ENCODE measurements around the gene ACOD1.
A peak's percentile ranks its signal among the peaks of the same experiment; 100 is the strongest.
"Not testable (repeated sequence)": the region's sequence is repeated elsewhere in the genome, so short reads cannot be mapped to it uniquely, and the experiment has no call there.

ACOD1 gene

DNA sequence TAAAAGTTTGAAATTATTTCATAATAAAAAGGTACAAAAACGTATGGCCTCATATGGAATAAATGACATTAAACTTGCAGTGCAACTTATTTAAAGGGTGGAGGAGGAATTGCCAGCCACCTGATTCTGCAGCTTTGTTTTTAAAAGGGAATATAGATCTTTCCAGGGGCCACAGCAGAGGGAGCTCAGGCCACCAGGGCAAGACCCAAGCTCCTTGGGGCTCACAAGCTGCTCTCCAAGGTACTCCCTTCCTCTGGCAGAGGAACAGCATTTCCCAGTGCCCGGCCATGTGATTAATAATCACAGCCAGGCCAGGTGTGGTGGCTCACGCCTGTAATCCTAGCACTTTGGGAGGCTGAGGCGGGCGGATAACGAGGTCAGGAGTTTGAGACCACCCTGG, 6.2 kb downstream of the ACOD1 start:
- DNase-seq: no peak

DNA sequence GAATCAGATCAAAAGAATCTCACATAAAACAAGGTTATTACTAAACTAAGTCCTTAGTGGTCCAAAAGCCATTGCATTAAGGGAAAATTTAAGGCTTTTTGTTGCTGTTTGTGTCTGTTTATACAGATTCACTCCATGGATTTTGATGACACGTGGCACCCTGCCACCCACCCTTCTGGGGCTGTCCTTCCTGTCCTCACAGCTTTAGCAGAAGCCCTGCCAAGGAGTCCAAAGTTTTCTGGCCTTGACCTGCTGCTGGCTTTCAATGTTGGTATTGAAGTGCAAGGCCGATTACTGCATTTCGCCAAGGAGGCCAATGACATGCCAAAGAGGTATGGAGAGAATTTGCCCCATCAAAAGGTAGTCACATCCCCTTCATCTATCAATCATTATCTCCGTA, 6.9 kb downstream of the ACOD1 start:
- no peak for DNase-seq

DNA sequence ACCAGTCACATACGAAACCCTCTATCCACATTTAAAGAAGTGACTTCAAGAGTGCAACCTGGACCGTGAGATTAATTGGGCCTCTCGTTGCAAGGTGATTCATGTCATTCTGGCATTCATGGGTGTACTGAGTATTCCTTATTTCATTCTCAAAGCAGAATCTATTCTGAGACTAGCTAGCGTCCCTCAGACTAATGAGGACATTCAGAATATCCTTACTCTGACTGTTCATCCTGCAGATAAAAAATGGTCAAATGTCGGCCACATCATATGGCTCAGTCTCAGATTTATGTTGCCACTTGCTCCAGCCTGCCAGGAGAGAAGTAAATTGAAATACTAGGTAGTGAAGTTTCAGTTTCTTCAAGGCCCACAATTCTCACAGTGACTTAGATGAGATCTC, 7.3 kb downstream of the ACOD1 start:
- DNase-seq: no peak

DNA sequence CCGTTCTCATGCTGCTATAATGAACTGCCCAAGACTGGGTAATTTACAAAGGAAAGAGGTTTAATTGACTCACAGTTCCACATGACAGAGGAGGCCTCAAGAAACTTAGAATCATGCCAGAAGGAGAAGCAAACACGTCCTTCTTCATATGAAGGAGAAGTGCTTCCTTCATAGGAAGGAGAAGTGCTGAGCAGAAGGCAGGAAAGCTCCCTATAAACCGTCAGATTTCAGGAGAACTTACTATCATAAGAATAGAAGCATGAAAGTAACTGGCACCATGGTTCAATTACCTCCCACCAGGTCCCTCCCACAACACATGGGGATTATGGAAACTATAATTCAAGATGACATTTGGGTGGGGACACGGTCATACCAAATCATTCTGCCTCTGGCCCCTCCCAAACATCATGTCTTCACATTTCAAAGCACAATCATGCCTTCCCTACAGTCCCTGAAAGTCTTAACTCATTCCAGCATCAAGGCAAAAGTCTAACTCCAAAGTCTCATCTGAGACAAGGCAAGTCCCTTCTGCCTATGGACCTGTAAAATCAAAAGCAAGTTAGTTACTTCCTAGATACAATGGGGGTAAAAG, 10.6 kb downstream of the ACOD1 start:
- DNase-seq: no peak

DNA sequence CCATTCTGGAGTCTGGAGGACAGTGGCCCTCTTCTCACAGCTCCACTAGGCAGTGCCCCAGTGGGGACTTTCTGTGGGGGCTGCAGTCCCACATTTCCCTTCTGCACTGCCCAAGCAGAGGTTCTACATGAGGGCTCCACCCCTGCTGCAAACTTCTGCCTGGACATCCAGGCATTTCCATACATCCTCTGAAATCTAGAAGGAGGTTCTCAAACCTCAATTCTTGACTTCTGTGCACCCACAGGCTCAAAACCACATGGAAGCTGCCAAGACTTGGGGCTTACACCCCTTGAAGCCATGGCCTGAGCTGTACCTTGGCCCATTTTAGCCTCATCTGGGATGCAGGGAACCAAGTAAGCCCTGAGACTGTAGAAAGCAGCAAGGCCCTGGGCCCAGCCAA, 11.4 kb downstream of the ACOD1 start:
- not testable (repeated sequence) for DNase-seq

DNA sequence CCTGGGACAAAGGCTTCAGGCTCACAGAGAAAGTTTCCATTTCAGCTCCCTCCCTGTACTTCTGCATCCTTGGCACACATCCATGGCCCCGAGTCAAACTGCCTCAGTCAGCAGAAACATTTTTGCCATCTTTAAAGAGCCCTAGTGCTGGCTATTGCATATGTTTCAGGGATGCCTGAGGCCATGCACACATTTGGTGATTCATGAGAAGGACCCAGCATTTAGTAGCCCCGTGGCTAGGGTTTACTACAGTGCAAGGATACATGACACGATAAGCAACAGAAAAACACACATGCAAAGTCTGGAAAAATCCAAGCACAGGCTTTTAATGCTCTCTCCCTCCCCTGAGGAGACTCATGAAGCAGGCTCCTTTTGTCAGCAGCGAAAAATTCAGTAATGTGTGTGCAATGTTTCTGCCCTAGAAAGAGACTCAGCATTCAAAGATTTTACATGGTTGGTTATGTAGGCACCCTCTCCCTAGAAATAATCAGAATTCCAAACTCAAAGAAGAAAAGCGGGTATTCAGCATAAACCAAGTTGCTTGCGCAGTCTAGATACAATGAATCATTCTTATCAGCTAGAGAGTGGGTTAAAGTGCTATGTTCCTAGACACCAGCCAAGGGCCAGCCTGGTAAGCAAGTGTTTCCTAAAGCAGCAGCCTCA, 17.6 kb downstream of the ACOD1 start:
- no peak for DNase-seq

DNA sequence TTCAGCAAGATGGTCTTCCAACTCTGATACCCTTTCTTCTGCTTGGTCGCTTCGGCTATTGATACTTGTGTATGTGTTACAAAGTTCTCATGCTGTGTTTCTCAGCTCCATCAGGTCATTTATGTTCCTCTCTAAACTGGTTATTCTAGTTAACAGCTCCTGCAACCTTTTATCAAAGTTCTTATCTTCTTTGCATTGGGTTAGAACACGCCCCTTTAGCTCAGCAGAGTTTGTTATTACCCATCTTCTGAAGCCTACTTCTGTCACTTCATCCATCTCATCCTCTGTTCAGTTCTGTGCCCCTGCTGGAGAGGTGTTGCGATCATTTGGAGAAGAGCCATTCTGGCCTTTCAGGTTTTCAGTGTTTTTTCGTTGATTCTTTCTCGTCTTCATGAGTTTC, 18.7 kb downstream of the ACOD1 start:
- no peak for DNase-seq

DNA sequence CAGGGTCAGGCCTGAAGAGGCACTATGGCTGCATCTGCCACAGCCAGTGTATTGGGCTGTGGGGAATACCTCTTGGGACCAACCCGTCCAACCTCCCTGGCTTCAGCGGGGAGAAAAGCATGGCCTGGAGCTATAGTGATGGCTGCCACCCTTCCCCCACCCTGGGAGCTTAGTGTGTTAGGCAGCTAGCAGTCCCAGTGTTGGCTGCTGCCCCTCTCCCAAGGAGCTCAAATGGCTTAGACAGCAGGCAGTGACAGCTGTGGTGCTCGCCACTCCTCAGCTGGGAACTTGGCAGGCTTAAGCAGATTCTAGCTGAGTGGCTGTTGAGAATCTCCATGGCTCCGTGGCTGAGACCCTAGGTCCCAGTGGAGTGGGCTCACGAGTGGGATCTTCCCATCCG, 19.7 kb downstream of the ACOD1 start:
- DNase-seq: no peak

DNA sequence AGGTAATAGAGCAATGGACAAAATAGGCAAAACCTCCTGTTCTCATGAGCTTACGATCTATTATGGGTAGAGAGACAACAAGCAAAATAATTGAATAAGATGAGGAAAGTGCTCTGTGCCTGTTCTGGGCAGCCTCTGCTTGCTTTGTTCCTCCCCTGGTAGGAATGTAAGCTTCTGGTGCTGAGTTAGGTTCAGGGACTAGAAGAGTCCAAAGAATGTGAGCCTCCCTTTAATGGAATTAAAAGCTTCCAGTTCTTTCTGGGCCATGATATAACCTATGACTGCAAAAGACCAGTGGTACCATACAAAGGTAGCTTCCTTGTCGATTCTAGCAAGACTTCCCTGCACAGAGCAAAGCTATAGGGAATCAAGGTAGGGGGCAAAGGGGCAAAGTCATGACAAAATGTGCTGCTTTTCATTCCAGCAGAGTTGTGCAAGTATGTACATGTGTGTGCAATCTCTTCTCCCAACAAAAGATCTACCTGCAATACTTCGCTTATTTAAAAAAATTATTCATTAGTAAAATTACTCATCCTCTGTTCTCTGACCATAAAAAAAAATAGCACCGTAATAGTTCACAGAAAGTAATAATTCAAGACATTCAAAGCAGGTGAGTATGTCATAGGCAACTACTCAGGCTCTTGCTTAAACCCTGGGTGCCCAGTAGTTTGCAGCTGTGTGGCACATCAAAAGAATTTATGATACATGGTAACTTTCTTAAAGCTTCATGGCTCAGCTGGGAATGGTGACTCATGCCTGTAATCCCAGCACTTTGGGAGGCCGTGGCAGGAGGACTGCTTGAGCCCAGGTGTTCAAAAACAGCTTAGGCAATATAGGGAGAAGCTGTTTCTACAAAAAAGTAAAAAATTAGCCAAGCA, 21.4 kb downstream of the ACOD1 start:
- DNase-seq: no peak

DNA sequence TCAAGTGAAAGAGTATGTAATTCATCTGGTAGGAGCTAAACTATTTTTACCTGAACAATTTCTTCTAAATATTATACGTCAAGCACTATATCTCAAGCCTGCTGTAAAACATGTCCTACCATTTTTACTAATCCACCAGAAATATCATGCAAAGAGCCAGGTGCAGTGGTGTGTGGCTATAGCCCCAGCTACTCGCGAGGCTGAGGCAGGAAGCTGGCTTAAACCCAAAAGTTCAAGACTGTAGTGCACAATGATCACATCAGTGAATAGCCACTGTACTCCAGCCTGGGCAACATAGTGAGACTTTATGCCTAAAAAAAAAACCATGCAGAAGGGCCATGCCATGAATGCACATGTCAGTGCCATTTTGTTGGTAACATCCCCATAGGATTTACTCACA, 22.9 kb downstream of the ACOD1 start:
- no peak for DNase-seq

DNA sequence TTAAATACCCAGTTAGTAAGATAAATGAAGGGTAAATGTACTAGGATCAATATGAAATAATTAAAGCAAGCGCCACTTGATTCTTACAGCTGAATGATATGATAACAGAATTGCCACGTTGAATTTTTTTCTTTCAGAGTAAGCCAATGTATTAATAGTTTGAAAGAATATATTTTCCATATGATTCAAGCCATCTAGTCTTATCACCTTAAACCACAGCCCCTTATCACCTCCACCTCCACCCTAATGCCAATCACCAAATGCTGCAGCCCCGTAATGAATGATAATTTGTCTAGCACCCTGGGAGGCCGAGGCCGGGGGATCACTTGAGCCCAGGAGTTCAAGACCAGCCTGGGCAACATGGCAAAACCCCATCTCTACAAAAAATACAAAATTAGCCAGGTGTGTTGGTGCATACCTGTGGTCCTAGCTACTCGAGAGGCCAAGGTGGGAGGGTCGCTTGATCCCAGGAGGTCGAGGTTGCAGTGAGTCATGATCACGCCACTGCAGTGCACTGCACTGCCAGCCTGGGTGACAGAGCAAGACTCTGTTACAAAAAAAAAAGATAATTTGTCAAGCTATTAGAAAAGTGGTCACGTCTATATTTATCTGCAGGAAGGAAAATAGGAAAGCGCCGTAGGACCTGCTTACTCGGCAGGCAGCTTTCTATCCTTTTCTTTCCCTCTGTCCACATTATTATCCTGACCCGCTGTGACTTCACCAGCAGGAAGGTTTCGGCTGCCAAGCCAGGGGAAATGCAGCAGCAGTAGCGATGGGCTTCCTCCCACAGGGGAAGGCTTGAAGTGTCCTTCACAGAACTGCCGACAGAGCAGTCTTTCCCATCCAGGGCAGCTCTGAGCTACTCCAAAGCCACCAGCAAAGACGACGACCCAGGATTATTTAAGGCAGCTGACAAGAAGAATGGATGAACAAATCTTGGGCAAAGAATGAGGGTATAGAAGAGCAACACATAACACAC, 23.8 kb downstream of the ACOD1 start:
- no peak for DNase-seq

DNA sequence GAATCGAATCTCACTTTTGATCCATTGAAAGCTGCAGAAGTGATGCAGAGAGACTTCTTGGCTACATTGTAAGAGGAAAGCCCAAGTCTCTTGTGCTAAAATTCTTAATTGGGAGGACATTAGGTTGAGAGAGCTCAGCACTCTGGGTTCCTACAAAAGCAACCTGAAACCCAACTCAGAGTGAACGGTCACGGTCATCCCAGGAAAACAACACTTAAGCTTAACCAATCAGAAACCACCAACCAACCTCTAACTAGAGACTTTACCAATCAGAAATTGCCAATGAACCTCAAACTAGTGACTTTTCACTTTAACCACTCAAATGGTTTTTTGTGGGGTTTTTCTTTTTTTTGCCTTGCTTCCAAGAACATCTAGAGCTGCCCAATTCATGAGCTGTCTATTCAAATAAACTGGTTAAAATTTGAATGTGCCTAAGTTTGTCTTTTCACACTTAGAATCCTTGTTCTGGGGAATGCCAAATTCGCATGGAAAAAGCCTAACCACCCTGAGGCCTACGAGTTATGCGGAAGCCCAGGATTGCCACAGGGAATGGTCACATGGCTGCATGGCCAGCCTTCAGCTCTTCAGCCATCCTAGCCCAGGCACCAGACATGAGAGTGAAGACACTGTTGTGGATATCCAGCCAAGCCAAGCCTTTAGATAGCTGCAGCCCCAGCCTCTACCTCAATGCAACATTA, 25.8 kb downstream of the ACOD1 start:
- no peak for DNase-seq

DNA sequence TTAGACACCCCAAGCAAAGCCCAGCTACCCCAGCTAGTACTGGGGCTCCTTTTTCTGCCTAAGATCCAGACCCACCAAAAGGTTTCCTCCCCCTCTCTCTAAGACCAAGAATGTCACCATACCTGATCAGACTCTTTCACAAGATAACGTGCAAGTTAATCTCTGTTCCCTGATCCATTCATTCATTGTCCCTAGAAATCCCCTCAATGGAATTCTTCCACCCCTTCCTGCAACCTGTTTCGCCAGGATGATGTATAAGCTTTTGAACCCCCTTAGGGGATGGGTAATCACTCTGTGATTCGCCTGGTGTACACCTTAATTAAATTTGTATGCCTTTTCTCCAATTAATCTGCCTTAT, 26.3 kb downstream of the ACOD1 start:
- no peak for DNase-seq

DNA sequence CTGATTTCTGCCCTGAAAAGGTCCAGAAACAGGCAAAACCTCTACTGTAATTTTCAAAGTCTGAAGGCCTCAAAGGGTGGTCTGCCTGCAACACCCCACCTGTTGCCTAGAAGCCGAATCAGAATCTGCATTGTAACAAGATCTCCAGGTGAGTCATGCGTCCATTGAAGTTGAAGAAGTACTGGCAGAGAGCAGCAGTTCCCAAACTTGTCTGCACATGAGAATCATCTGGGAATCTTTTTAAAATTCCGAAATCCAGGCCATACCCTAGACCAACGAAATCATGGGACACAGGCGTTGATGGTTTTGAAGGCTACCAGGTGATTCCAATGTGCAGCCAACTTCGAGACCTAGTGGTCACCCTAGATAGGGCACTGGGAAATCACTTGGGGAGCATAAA, 27.6 kb downstream of the ACOD1 start:
- DNase-seq: no peak

DNA sequence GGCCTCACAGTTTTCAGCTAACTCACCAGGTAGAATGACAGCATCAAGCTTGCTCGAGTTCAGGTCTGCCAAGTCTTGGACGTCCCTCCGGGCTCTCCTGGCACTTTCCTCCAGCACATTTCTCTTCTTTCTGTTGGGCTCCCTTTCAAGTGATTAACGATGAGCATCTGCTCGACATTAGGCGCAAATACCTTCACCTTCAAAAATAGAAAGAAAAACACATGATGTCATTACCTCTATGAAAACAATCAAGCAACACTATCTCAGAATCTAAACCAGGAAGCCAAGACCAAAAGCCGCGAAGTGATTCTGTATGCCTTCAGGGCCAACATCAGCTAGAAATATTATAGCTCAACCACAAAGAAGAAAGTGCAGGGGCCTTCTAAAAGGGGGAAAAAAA, 28.2 kb downstream of the ACOD1 start:
- no peak for DNase-seq

DNA sequence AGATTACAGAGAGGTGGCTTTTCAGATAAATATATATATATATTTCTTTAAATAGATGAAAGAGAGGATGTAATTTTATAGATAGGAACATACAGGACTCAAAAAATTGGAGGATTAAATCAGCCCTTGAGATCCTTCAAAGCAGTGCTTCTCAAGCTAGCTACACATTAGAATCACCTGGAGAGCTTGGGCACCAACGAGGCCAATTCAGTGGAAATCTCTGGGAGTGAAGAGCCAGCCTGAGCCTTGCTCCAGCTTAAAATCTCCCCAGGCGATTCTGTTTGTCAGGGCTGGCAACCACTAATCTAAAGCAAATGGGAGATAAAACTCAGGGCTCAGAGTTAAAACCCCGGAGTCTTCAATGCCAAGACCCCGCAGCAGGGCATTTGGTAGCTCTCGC, 28.6 kb downstream of the ACOD1 start:
- DNase-seq: no peak

DNA sequence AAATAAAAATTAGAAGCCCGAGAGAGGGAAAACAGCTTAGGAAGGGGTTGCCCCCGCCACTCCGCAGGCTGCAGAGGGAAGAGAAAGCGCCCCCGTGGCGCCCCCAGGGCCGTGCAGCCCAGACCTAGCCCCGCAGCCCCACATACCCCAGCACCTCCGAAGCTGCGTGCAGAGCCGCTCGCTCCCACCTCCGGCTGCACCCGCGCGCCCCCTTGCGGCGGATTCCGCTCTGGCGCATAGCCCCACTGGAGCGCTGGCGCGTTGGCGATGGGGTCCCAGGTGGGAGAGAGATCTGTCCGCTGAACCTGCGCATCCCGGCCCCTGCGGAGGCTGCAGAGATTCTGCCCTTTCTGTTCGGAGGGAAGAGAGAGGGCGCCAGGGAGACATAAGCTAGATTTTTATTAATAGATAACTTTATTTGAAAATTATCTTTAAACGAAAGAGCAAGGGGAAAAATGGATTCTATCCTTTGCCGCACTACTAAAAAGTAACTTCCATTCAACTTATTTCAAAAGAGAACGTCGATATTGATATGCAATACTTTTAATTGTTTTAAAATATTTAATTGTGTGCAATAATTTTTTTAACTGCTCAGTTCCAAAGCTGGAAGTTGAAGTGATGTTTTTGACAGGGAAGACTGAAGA, 31.9 kb downstream of the ACOD1 start:
- peak; percentile 84 for DNase-seq

DNA sequence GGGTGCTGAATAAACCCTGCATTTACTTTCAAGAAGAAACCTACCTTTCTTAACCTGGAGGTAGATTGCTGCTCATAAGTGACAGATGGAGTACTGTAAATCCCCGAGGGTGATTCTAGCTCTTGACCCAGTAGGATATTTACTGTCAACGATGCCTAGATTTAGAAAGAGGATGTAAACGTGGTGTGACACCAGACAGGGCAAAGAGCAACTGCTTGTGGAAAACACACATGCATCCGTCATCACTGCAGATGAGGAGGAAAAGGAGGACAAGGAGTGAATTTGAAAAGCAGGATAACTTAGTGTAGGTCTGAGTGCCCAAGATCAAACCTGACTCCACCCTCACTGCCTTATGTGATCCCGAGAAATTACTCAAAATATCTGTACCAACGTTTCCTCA, 33.8 kb downstream of the ACOD1 start:
- no peak for DNase-seq

DNA sequence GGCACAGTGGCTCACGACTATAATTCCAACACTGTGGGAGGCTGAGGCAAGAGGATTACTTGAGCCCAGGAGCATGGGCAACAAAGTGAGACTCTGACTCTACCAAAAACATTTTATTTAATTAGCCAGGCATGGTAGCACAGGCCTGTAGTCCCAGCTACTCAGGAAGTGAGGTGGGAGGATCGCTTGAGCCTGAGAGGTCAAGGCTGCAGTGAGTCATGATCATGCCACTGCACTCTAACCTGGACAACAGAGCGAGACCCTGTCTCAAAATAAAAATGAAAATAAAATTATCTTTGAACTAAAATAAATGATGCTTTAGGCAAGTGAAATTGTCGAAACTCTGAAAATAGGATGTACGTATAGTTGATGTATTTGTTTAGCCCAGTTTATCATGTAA, 35.4 kb downstream of the ACOD1 start:
- DNase-seq: no peak

DNA sequence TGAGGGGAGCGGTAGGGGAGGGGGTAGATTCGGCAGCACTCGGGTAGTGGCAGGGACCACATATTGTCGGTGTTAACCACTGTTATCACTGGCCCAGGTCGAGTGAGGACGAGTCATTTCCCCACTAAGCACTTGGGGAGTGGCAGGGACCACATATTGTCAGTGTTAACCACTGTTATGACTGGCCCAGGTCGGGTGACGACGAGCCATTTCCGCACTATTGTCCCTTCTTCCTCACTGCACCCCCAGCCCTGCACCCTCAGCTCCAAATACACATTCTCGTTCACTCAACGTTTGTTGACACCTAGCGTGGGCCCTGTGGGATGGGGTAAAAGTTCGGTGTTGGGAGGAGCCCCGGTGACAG, 43.1 kb downstream of the ACOD1 start:
- DNase-seq: peak; percentile 73

DNA sequence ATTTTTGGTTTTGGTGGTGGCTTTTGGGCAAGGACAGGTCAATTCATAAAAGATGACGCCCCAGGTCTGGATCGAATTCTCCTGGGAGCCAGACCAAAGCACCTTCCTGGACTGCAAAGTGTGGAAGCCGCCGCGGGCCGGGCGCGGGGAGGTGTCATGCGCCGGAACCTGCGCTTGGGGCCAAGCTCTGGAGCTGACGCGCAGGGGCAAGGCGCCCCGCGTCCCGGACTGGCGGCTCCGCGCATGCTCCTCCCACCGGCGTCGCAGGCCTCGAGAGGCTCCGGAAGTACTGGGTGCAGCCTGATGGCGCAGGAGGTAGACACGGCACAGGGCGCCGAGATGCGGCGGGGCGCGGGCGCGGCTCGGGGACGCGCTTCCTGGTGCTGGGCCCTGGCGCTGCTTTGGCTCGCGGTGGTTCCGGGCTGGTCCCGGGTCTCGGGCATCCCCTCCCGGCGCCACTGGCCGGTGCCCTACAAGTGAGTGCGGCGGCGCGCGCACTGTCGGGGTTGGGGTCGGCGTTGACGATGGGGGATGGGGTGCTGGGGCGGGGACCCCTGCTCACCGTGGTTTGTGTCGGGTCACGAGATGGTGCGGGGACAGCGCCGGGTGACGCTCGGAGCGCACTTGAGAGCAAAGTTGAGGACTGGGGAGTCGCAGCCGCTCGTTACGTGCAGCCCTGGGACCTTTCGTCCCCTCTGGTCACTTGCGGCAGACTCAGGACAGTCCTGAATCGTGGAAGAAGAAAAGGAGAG, 43.7 kb downstream of the ACOD1 start, which contains the start of gene CLN5:
CLN5 (plus strand) TSS at position 286 of the 752 bp plus-strand sequence; CDS start at position 304, 18 bp downstream.
- DNase-seq: peak; percentile 91

All from effector CD4-positive, alpha-beta T cell (primary cell).